ENCODE data around the gene NID1.
"Not testable (repeated sequence)": the region's sequence is repeated elsewhere in the genome, so short reads cannot be mapped to it uniquely, and the experiment has no call there.

Gene NID1

GRCh38 chr1:236095705-236096520 lies 31.0 kb upstream of the NID1 start:
- DNase-seq = no peak

DNA sequence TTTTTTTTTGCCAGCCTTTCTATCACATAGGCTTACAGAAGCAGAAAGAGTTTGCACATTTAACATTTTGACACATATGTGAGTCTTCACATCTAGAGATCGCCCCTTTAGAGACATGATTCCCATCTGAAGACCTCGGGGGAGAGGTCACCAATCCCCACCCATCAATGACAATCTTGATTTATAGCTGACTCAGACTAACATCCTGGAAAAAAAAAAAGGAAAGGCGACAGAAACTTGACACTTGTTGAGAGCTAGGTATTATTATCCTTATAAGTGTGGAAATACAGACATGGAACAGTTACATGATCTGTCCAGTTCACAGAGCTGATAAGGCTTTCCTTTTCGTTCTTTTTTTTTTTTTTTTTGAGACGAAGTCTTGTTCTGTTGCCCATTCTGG lies 28.0 kb upstream of the NID1 start:
- DNase-seq = no peak

- no peak for DNase-seq
Measured at GRCh38 chr1:236091933-236092318, 27.0 kb upstream of the NID1 start.

GRCh38 chr1:236090741-236091147 lies 25.9 kb upstream of the NID1 start:
- no peak for DNase-seq

- no peak for DNase-seq
Measured at GRCh38 chr1:236089046-236089773, 24.3 kb upstream of the NID1 start.

DNA sequence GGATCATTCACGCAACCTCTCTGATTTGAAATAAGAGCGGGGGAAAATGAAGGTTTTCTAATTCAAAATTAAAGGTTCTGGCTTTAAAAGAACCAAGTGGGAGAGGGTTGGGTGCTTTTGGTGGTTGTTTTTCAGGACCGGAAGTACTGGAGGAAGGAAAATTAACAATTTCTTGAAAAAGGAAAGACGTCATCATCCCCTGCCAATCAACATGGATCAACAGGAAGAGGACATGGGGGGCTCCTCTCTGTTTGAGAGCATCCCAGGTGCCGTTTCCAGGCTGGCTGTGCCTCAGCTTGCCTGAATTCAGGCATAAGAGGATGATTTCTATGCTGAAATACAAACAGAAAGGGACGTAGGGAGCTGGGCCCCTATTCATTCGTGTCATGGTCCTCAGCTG lies 21.6 kb upstream of the NID1 start:
- no peak for DNase-seq

DNA sequence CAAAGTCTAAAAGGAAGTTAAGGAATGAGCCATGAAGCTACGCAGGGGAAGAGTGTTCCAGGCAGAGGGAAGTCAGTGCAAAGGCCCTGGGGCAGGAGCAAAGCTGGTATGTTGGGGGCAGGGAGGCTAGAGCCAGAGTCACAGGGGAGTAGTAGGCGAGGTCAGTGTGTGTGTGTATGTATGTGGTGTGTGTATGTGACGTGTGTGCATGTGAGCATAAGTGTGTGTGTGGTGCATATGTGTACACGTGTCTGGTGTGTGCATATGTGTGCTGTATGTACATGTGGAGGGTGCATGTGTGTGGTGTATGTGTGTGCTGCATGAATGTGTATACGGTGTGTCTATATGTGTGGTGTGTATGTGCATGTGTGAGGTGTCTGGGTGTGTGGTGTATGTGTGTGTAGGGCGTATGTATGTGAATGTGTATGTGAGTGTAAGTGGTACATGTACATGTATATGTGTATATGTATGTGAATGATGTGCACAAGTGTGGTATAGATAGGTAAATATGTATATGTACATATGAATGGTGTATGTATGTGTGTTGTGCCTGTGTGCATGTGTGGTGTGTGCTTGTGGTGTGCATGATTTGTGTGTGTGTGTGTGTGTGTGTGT lies 20.8 kb upstream of the NID1 start:
- DNase-seq = no peak

GRCh38 chr1:236084386-236084730 lies 19.5 kb upstream of the NID1 start:
- no peak for DNase-seq

DNA sequence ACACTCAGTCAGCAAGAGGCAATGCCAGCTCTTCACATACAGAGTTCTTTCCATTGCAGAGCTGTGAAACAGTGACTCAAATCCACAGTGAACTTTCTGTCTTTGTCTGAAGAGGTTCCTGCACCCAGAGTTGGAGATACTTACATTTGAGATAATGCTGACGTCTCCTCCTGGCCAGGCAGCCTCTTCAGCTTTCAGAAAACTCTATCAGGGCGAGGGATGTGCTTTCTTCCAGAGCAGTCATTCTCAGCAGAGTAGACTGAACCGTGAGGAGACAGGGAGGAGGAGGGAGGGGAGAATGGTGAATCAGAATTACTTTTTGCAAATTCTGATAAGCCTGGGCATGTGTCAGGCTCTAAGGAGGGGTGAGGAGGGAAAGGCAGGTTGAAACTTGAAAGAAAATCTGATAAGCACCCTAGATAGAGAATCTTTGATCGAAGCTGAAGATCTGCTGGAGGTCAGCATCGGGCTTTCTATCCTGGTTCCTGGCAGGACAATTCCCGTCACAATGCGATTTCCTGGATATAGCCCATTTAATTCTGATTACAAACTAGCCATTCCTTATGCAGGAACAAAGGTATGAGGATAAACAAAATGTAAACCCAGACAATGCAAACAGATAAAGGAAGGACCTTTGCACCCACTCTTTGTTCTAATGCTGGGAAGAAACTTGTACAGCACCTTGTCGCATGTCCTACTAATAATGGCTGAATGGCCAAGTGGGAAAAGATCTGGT lies 18.9 kb upstream of the NID1 start:
- no peak for DNase-seq

DNA sequence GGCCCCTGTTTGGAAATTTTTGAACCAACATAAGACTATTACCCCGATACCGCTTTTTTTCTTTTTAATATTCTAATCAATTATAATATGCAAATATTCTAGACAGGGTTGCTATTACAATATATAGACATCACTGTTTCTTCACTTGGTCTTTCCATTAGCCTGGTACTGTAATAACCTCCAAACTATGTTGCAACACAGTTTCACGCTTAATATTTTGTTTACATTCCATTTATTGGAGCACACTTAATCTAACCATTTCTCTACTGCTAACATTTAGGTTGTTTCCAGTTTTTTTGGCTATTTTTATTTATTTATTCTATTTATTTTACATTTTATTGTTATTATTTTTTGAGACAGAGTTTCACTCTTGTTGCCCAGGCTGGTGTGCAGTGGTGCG lies 17.6 kb upstream of the NID1 start:
- no peak for DNase-seq

- DNase-seq = no peak
Measured at GRCh38 chr1:236081546-236082227, 16.8 kb upstream of the NID1 start.

DNA sequence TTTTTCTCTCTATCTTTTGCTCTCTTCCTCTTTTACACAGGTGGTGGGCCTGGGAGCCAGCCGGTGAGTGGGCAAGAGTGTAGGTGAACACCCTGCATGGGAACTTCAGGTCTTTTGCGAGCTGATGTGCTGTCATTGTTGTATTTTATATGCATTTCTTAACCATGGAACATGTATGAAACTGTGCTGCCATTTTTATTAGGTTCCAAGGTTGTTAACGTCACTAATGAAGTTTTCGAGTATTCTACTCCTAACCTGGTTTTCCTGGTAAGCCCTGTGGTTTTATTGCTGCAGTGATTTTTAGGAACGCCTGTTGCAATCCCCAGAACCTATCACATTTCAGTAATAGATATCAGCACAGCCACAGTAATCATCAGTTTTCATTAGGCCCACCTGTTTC lies 14.8 kb upstream of the NID1 start:
- no peak for DNase-seq

DNA sequence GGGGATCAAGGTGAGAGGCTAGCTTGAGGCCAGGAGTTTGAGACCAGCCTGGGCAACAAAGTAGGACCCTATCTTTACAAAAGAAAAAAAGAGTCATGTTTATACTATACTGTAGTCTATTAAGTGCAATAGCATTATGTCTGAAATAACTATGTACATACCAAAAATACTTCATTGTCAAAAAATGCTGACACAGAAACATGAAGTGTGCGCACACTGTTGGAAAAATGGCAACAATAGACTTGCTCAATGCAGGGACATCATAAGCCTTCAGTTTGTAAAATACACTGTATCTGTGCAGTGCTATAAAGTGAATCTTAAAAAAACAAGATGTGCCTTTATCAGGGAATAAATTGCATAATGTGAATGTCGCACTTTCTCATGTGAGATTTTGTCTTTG lies 14.1 kb upstream of the NID1 start:
- no peak for DNase-seq

GRCh38 chr1:236078077-236078476 lies 13.2 kb upstream of the NID1 start:
- not testable (repeated sequence) for DNase-seq

DNA sequence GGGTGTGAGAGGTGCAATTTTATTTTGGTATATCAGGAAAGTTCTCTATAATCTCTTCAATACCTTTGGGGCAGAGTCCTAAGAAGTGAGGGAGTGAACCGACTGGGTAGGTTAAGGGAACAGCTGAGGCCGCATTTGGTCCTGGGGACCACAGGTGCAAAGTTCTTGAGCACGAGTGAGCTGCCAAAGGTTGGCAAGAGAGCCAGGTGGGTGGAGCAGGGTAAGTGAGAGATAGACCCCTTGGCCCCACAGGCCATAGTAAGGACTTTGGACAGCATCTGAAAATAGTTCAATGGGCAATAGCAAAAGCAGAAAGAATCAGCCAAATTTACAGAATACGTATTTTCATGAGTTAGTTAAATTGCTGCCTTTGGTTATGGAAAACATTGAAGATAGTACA lies 11.0 kb upstream of the NID1 start:
- no peak for DNase-seq

DNA sequence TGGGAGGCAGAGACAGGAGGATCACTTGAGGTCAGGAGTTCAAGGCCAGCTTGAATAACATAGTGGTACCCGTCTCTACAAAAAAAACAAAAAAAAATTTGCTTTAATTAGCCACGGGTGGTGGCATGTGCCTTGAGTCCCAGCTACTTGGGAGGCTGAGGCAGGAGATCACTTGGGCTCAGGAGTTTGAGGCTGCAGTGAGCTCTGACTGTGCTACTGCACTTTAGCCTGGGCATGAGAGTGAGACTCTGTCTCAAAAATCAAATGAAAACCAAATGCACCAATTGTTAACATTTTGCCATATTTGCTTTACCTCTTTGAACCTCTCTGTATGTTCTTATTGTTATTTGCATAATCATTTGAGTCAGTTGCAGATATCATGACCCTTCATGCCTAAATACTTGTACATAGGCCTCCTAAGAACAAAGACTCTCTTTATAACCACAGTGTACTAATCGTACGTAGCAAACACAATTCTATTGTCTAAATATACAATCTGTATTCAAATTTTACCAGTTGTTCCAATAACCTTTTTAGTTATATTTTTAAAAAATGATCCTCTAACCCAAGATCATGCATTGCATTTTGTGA lies 8.5 kb upstream of the NID1 start:
- DNase-seq = no peak

DNA sequence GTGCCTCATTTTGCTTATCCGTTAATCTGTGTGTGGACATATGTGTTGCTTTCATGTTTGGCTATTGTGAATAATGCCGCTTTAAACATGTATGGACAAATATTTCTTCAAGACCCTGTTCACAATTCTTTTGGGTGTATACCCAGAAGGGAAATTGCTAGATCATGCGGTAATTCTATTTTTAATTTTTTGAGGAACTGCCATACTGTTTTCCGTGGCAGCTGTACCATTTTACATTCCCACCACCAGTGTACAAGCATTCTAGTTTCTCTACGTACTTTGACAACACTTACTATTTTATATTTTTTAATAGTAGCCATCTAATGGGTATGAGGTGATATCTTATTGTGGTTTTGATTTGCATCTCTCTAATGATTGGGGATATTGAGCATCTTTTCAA lies 7.1 kb upstream of the NID1 start:
- DNase-seq = no peak

- DNase-seq = no peak
Measured at GRCh38 chr1:236070753-236071152, 5.9 kb upstream of the NID1 start.

DNA sequence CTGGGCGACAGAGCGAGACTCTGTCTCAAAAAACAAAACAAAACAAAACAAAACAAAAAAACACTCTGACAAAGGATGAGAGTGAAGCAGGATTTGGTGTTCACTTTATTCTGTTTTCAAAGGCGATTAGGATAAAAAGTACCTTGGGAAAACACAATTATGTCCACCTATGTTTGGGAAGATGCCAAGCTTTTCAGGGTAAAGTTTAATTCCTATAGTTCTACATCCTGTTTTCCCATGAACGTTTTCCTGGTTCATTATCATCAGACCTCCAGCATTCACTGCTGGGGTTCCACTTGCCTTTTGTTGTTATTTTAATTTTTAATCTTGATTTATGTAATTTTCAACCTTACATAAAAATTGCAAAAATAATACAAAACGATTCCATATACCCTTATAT lies 4.9 kb upstream of the NID1 start:
- DNase-seq = no peak

DNA sequence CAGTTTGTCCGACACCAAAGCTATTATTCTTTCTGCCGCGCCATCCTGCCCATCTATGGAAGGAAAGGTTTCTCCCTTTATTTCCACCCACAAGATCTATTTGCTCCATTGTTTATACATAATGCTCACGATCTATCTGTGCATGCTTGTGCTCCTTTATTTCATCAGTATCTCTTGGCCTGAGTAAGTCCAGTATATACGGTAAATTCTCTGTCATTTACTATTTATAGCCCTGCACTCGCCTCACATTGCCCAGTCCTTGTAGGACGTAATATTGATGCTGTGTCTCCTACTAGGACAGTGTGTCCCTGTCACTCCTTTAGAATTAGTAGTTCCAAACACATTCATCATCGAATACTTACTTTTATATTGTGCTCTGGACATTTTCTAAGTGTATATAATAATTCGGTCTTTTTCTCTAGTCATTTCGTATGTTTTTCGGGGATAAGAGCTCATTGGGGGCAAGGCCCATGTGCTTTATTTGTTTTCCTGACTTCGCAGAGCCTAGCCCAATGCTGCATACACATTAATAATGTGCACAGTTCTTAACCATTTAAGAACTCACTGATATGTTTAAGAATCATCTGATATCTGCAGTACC lies 3.1 kb upstream of the NID1 start:
- no peak for DNase-seq

GRCh38 chr1:236066828-236067386 lies 2.0 kb upstream of the NID1 start:
- no peak for DNase-seq

DNA sequence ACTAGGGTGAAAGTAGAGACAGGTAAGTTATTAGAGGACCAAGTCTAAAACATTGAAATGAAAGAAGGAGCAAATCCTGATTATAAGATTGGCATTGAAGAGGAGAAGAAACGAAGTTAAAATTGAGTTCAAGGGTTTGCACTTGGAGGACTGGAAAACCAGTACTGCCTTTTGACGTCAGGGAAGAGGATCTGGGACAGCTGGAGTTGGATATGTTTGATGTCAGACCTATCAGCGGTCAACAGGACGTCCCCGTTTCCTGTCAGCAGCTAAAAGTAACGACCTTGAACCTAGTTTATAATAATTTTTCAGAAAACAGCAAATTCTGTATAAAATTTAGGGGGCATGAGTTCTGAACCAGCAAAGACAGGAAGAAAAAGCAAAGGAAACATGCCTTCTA lies 1.2 kb upstream of the NID1 start:
- no peak for DNase-seq
